Liver (tissue), 9 donors: ENCODE data around the gene SRC. TPM values are rescaled to one million over a fixed set of nuclear protein-coding genes. Genes with fewer than 3 reads are reported as not detected.

Source experiments
- DNase-seq: peaks from one replicate; pipeline ENCODE4 v3.0.0-alpha.2; 2017; ENCODE audit warnings: low spot score
- H3K27ac ChIP-seq, 2 donors: one replicate each; pipeline ENCODE4 v1.7.0; 2013; ENCODE audit warnings: inconsistent platforms in 2 of 2, low read length in 2 of 2, control low read depth in 1 of 2, low read depth in 1 of 2, mild to moderate bottlenecking in 1 of 2
- H3K27me3 ChIP-seq, 4 donors: one replicate each; pipeline versions ENCODE4 v1.6.1 to v1.7.0; 2013; ENCODE audit warnings: low read length in 3 of 4, inconsistent platforms in 1 of 4, mild to moderate bottlenecking in 1 of 4, moderate library complexity in 1 of 4; ENCODE audit not compliant: control insufficient read depth in 4 of 4, insufficient read depth in 4 of 4
- H3K36me3 ChIP-seq, 4 donors: one replicate each; pipeline versions ENCODE4 v1.6.1 to v1.7.0; 2013; ENCODE audit warnings: low read length in 3 of 4, mild to moderate bottlenecking in 3 of 4, low read depth in 1 of 4, moderate library complexity in 1 of 4; ENCODE audit not compliant: control insufficient read depth in 4 of 4, insufficient read depth in 3 of 4
- H3K4me1 ChIP-seq, 4 donors: one replicate each; pipeline versions ENCODE4 v1.6.1 to v1.7.0; 2013; ENCODE audit warnings: low read length in 3 of 4, mild to moderate bottlenecking in 3 of 4, moderate library complexity in 1 of 4; ENCODE audit not compliant: control insufficient read depth in 4 of 4, insufficient read depth in 4 of 4
- H3K4me3 ChIP-seq, 3 donors: one replicate each; pipeline versions ENCODE4 v1.6.1 to v1.7.0; 2013; ENCODE audit warnings: low read length in 3 of 3, control low read depth in 1 of 3, low read depth in 1 of 3, mild to moderate bottlenecking in 1 of 3
- H3K9ac ChIP-seq, 2 donors: one replicate each; pipeline ENCODE4 v1.7.0; 2013; ENCODE audit warnings: low read length in 2 of 2, mild to moderate bottlenecking in 2 of 2, moderate library complexity in 2 of 2, control low read depth in 1 of 2, low read depth in 1 of 2
- H3K9me3 ChIP-seq, 4 donors: one replicate each; pipeline versions ENCODE4 v1.6.1 to v1.7.0; 2013; ENCODE audit warnings: low read length in 3 of 4; ENCODE audit not compliant: control insufficient read depth in 4 of 4
- FOXA1 ChIP-seq: IDR thresholded peaks from 2 replicates; pipeline ENCODE4 v1.6.1; 2016; ENCODE audit warnings: antibody characterized with exemption
- FOXA2 ChIP-seq: IDR thresholded peaks from 2 replicates; pipeline ENCODE4 v1.6.1; 2016; ENCODE audit warnings: antibody characterized with exemption
- GABPA ChIP-seq, 2 donors: IDR thresholded peaks in 1 of 2; conservative IDR thresholded peaks in 1 of 2; 2 replicates each; pipeline ENCODE4 v1.6.1; 2016; ENCODE audit warnings: antibody characterized with exemption in 2 of 2, mild to moderate bottlenecking in 1 of 2, moderate library complexity in 1 of 2
- HNF4A ChIP-seq, 2 donors: conservative IDR thresholded peaks; 2 replicates each; pipeline ENCODE4 v1.6.1; 2016; ENCODE audit warnings: antibody characterized with exemption in 2 of 2, mild to moderate bottlenecking in 2 of 2
- HNF4G ChIP-seq: IDR thresholded peaks from 2 replicates; pipeline ENCODE4 v1.6.1; 2016; ENCODE audit warnings: antibody characterized with exemption
- JUND ChIP-seq, 2 donors: IDR thresholded peaks; 2 replicates each; pipeline ENCODE4 v1.6.1; 2016; ENCODE audit warnings: antibody characterized with exemption in 2 of 2
- NR2F2 ChIP-seq: IDR thresholded peaks from 2 replicates; pipeline ENCODE4 v1.6.1; 2016; ENCODE audit warnings: antibody characterized with exemption
- RAD21 ChIP-seq, 2 donors: IDR thresholded peaks; 2 replicates each; pipeline ENCODE4 v1.6.1; 2016; ENCODE audit warnings: antibody characterized with exemption in 2 of 2, mild to moderate bottlenecking in 2 of 2
- RXRA ChIP-seq, 2 donors: IDR thresholded peaks; 2 replicates each; pipeline ENCODE4 v1.6.1; 2017 to 2018; ENCODE audit warnings: antibody characterized with exemption in 2 of 2, mild to moderate bottlenecking in 1 of 2
- SP1 ChIP-seq: IDR thresholded peaks from 2 replicates; pipeline ENCODE4 v1.6.1; 2018; ENCODE audit warnings: antibody characterized with exemption, mild to moderate bottlenecking
- TAF1 ChIP-seq: conservative IDR thresholded peaks from 2 replicates; pipeline ENCODE4 v1.6.1; 2016; ENCODE audit warnings: antibody characterized with exemption, mild to moderate bottlenecking
- WGBS: extraction: QIAGEN DNeasy Blood & Tissue Kit; methylation state at CpG from one replicate; pipeline ENCODE4 v1.1.7; 2013; 5-methylcytosine and 5-hydroxymethylcytosine counted together
- polyA plus RNA-seq, 2 donors: library from polyadenylated mRNA; stranded (reverse) in 1 of 2; unstranded in 1 of 2; fragments of 200-250 nt in 1 of 2; fragments of >200 nt in 1 of 2; fragmentation: Nextera tagmentation in 1 of 2; extraction: Ambion mirVana in 1 of 2; gene quantifications; one replicate each; pipeline versions ENCODE4 v1.2.1 to v1.2.3, GENCODE V29; 2013 to 2015
- total RNA-seq, 2 donors: library from RNA; depleted of rRNA; stranded (reverse); fragments of >200 nt; gene quantifications; one replicate each; pipeline ENCODE4 v1.2.3, GENCODE V29; 2014
- TF ChIP-seq, protein P1 (sequence below): IDR thresholded peaks from 2 replicates; pipeline ENCODE4 v1.6.1; 2016; ENCODE audit warnings: antibody characterized with exemption, mild to moderate bottlenecking
- TF ChIP-seq, protein P2 (sequence below): IDR thresholded peaks from 2 replicates; pipeline ENCODE4 v1.6.1; 2016; ENCODE audit warnings: antibody characterized with exemption
- TF ChIP-seq, protein P3 (sequence below): fragments of 150-350 bp; IDR thresholded peaks from 2 replicates; pipeline ENCODE4 v1.5.1; 2017; ENCODE audit warnings: improper control_type of control experiment, low read depth, low read length; ENCODE audit not compliant: missing input control
- TF ChIP-seq, protein P4 (sequence below): IDR thresholded peaks from 2 replicates; pipeline ENCODE4 v1.6.1; 2016; ENCODE audit warnings: antibody characterized with exemption
- TF ChIP-seq, protein P5 (sequence below): IDR thresholded peaks from 2 replicates; pipeline ENCODE4 v1.6.1; 2016; ENCODE audit warnings: antibody characterized with exemption
- donor health status: healthy.
- donor health status: healthy.
- donor health status: healthy.
- donor health status: healthy.
- donor health status: healthy.

The SRC gene
- total and polyA plus RNA-seq, 4 donors: 3.3 to 21.2 (median 5.4) TPM

DNA sequence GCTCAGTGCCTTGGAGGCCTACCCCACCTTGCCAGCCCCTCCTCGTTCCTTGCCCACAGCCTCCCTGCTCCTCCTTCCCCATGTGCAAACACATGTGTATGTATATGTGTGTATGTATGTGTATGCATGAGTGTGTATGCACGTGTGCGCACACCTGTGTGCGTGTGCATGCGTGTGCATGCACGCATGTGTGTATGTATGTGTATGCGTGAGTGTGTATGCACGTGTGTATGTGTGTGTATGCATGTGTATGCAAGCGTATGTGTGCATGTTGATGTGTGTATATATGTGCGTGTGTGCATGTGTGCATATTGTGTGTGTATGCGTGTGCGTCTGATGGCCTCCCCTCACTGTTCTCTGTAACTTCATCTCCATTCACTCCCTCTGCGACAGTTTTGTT lies 74.7 kb downstream of the SRC start:
- TF ChIP-seq, protein P1, sequence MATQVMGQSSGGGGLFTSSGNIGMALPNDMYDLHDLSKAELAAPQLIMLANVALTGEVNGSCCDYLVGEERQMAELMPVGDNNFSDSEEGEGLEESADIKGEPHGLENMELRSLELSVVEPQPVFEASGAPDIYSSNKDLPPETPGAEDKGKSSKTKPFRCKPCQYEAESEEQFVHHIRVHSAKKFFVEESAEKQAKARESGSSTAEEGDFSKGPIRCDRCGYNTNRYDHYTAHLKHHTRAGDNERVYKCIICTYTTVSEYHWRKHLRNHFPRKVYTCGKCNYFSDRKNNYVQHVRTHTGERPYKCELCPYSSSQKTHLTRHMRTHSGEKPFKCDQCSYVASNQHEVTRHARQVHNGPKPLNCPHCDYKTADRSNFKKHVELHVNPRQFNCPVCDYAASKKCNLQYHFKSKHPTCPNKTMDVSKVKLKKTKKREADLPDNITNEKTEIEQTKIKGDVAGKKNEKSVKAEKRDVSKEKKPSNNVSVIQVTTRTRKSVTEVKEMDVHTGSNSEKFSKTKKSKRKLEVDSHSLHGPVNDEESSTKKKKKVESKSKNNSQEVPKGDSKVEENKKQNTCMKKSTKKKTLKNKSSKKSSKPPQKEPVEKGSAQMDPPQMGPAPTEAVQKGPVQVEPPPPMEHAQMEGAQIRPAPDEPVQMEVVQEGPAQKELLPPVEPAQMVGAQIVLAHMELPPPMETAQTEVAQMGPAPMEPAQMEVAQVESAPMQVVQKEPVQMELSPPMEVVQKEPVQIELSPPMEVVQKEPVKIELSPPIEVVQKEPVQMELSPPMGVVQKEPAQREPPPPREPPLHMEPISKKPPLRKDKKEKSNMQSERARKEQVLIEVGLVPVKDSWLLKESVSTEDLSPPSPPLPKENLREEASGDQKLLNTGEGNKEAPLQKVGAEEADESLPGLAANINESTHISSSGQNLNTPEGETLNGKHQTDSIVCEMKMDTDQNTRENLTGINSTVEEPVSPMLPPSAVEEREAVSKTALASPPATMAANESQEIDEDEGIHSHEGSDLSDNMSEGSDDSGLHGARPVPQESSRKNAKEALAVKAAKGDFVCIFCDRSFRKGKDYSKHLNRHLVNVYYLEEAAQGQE: no peak
- no peak for TF ChIP-seq SP1
- TF ChIP-seq, protein P2, sequence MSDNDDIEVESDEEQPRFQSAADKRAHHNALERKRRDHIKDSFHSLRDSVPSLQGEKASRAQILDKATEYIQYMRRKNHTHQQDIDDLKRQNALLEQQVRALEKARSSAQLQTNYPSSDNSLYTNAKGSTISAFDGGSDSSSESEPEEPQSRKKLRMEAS: no peak
- TF ChIP-seq GABPA (IDR thresholded peaks at IDR 0.05 in 1 of 2, conservative IDR thresholded peaks at IDR 0.05 in 1 of 2): no peak
- no peak for TF ChIP-seq TAF1
- TF ChIP-seq FOXA1: no peak
- TF ChIP-seq JUND (IDR thresholded peaks at IDR 0.05): no peak
- no peak for TF ChIP-seq RXRA (IDR thresholded peaks at IDR 0.05)
- TF ChIP-seq, protein P3, sequence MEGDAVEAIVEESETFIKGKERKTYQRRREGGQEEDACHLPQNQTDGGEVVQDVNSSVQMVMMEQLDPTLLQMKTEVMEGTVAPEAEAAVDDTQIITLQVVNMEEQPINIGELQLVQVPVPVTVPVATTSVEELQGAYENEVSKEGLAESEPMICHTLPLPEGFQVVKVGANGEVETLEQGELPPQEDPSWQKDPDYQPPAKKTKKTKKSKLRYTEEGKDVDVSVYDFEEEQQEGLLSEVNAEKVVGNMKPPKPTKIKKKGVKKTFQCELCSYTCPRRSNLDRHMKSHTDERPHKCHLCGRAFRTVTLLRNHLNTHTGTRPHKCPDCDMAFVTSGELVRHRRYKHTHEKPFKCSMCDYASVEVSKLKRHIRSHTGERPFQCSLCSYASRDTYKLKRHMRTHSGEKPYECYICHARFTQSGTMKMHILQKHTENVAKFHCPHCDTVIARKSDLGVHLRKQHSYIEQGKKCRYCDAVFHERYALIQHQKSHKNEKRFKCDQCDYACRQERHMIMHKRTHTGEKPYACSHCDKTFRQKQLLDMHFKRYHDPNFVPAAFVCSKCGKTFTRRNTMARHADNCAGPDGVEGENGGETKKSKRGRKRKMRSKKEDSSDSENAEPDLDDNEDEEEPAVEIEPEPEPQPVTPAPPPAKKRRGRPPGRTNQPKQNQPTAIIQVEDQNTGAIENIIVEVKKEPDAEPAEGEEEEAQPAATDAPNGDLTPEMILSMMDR: no peak
- TF ChIP-seq, protein P4, sequence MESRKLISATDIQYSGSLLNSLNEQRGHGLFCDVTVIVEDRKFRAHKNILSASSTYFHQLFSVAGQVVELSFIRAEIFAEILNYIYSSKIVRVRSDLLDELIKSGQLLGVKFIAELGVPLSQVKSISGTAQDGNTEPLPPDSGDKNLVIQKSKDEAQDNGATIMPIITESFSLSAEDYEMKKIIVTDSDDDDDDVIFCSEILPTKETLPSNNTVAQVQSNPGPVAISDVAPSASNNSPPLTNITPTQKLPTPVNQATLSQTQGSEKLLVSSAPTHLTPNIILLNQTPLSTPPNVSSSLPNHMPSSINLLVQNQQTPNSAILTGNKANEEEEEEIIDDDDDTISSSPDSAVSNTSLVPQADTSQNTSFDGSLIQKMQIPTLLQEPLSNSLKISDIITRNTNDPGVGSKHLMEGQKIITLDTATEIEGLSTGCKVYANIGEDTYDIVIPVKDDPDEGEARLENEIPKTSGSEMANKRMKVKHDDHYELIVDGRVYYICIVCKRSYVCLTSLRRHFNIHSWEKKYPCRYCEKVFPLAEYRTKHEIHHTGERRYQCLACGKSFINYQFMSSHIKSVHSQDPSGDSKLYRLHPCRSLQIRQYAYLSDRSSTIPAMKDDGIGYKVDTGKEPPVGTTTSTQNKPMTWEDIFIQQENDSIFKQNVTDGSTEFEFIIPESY: no peak
- TF ChIP-seq FOXA2: no peak
- TF ChIP-seq RAD21 (IDR thresholded peaks at IDR 0.05): no peak
- no peak for TF ChIP-seq HNF4A (conservative IDR thresholded peaks at IDR 0.05)
- TF ChIP-seq HNF4G: no peak
- TF ChIP-seq NR2F2: no peak
- TF ChIP-seq, protein P5, sequence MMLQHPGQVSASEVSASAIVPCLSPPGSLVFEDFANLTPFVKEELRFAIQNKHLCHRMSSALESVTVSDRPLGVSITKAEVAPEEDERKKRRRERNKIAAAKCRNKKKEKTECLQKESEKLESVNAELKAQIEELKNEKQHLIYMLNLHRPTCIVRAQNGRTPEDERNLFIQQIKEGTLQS: no peak
- peaks cover 0 to 12% (median 2%) of the 10 kb centered on the region in 4 donors for H3K27me3 ChIP-seq
- H3K4me3 ChIP-seq: no peak overlapping the region
- H3K9ac ChIP-seq: no peak overlapping the region
- 91% methylated on average over 13 of the region's 13 CpGs for WGBS
- H3K27ac ChIP-seq: no peak overlapping the region
- H3K9me3 ChIP-seq: no peaks in the 10 kb centered on the region
- no peaks in the 10 kb centered on the region for H3K36me3 ChIP-seq
- H3K4me1 ChIP-seq: no peaks in the 10 kb centered on the region
- DNase-seq: no peak
